Thymus (tissue), 14 donors: ENCODE results near the gene NIPBL. TPM values are rescaled to one million over a fixed set of nuclear protein-coding genes. Genes with fewer than 3 reads are reported as not detected.

Experiments used
- DNase-seq, 9 donors: peaks; one replicate each; pipeline ENCODE4 v3.0.0-alpha.2; 2013; ENCODE audit warnings: low spot score in 9 of 9, low read depth in 6 of 9, missing footprints in 1 of 9
- H3K27ac ChIP-seq, 2 donors: one replicate each; pipeline ENCODE4 v1.5.1; 2013; ENCODE audit warnings: control low read depth in 1 of 2, low read depth in 1 of 2, low read length in 1 of 2, mild to moderate bottlenecking in 1 of 2, moderate library complexity in 1 of 2
- H3K27me3 ChIP-seq, 2 donors: one replicate each; pipeline ENCODE4 v1.5.1; 2013; ENCODE audit warnings: low read length in 1 of 2; ENCODE audit not compliant: control insufficient read depth in 2 of 2, insufficient read depth in 1 of 2
- H3K36me3 ChIP-seq, 2 donors: one replicate each; pipeline ENCODE4 v1.5.1; 2013; ENCODE audit warnings: low read length in 1 of 2, mild to moderate bottlenecking in 1 of 2, moderate library complexity in 1 of 2; ENCODE audit not compliant: control insufficient read depth in 2 of 2, insufficient read depth in 2 of 2
- H3K4me1 ChIP-seq, 2 donors: one replicate each; pipeline ENCODE4 v1.5.1; 2013; ENCODE audit warnings: low read length in 2 of 2; ENCODE audit not compliant: control insufficient read depth in 2 of 2, insufficient read depth in 2 of 2
- H3K4me3 ChIP-seq, 2 donors: one replicate each; pipeline ENCODE4 v1.5.1; 2013; ENCODE audit warnings: low read length in 2 of 2, control low read depth in 1 of 2, mild to moderate bottlenecking in 1 of 2
- H3K9me3 ChIP-seq, 2 donors: one replicate each; pipeline ENCODE4 v1.5.1; 2013; ENCODE audit warnings: low read length in 1 of 2, mild to moderate bottlenecking in 1 of 2; ENCODE audit not compliant: control insufficient read depth in 2 of 2, insufficient read depth in 1 of 2
- WGBS: extraction: QIAGEN DNeasy Blood & Tissue Kit; methylation state at CpG from one replicate; pipeline ENCODE4 v1.1.7; 2013; 5-methylcytosine and 5-hydroxymethylcytosine counted together
- long read RNA-seq, 10 donors: transcript quantifications; one replicate each; lab custom pipeline, GENCODE V29; 2026
- polyA plus RNA-seq: library from polyadenylated mRNA; stranded (reverse); fragments of 200-250 nt; gene quantifications from one replicate; pipeline ENCODE4 v1.2.3, GENCODE V29; 2013
- total RNA-seq: library from RNA; stranded (reverse); fragments of 120-200 nt; gene quantifications from one replicate; pipeline ENCODE4 v1.2.4, GENCODE V29; 2013
- donor health status: healthy.

The NIPBL gene, protein sequence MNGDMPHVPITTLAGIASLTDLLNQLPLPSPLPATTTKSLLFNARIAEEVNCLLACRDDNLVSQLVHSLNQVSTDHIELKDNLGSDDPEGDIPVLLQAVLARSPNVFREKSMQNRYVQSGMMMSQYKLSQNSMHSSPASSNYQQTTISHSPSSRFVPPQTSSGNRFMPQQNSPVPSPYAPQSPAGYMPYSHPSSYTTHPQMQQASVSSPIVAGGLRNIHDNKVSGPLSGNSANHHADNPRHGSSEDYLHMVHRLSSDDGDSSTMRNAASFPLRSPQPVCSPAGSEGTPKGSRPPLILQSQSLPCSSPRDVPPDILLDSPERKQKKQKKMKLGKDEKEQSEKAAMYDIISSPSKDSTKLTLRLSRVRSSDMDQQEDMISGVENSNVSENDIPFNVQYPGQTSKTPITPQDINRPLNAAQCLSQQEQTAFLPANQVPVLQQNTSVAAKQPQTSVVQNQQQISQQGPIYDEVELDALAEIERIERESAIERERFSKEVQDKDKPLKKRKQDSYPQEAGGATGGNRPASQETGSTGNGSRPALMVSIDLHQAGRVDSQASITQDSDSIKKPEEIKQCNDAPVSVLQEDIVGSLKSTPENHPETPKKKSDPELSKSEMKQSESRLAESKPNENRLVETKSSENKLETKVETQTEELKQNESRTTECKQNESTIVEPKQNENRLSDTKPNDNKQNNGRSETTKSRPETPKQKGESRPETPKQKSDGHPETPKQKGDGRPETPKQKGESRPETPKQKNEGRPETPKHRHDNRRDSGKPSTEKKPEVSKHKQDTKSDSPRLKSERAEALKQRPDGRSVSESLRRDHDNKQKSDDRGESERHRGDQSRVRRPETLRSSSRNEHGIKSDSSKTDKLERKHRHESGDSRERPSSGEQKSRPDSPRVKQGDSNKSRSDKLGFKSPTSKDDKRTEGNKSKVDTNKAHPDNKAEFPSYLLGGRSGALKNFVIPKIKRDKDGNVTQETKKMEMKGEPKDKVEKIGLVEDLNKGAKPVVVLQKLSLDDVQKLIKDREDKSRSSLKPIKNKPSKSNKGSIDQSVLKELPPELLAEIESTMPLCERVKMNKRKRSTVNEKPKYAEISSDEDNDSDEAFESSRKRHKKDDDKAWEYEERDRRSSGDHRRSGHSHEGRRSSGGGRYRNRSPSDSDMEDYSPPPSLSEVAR (N-terminal part only)
- total RNA-seq (36.7 TPM), polyA plus RNA-seq (38.4 TPM)
- long read RNA-seq, donor 1 = 0 reads
- long read RNA-seq, donor 2 = 0 reads
- long read RNA-seq, donor 3, partial matches to known transcripts = 31 of 32 reads
- long read RNA-seq, donor 3, other reads (novel, unspliced or antisense) = 0 of 32 reads
- long read RNA-seq, donor 4, partial matches to known transcripts = 0 of 1 reads
- long read RNA-seq, donor 4, other reads (novel, unspliced or antisense) = 0 of 1 reads
- long read RNA-seq, donor 5, partial matches to known transcripts = 23 of 23 reads
- long read RNA-seq, donor 5, other reads (novel, unspliced or antisense) = 0 of 23 reads
- long read RNA-seq, donor 6 = 0 reads
- long read RNA-seq, donor 7, partial matches to known transcripts = 17 of 18 reads
- long read RNA-seq, donor 7, other reads (novel, unspliced or antisense) = 0 of 18 reads
- long read RNA-seq, donor 8 = 0 reads
- long read RNA-seq, donor 9, full-length matches to known transcripts = 1 of 1 reads
- long read RNA-seq, donor 9, partial matches to known transcripts = 0 of 1 reads
- long read RNA-seq, donor 9, other reads (novel, unspliced or antisense) = 0 of 1 reads
- long read RNA-seq, donor 10 = 0 reads

DNA sequence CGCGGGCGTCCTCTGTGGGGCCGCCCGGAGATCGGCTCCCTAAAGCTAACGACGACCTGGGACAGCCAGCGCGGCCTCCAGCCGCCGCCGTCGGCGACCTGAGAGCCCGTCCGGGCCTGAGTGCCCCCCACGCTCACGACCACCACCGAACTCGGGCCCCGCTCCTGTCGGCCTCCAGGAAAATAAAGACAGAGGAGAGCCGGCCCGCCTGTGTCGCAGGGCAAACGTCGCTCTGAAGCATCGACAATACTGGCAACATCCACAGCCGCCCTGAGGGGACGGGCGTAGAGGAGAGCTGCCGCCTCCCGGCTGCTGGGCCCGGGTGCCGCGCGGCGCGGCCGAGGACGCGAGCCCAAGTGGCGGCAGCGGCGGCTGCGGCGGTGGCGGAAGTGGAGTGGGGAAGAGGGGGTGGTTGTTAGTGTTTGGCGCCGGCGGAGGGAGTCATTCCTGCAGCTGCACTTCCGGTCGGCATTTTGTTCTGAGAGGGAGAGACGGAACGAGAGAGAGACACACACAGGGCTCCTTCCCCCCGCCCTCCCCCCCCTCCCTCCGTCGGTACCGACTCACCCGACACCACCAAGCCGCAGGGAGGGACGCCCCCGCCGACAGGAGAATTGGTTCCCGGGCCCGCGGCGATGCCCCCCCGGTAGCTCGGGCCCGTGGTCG, at the start of gene NIPBL:
TSS of gene NIPBL (plus strand) at position 471 of the 666 bp plus-strand sequence. CDS start 76,928 bp downstream, outside the sequence.
- H3K4me1 ChIP-seq = peaks cover 5 to 6% of the 10 kb centered on the region in 2 donors
- no peaks in the 10 kb centered on the region for H3K9me3 ChIP-seq

DNA sequence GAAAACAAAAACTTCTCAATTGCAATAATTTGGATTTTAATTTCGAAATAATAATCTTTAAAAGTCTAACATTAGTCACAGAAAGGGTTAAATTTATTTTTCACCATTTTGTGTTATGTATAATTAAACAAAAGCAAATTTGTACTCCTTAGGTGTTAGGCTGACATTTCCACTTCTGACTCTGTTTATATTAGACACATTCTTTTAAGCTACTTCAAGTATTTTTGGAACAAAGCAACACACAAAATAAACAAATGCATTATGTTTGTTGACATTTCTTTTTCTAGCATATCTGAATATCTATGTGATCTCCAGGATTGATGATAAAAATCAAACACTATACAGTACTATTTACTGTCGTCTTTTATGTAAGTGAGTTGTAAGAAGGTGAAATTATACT, 44.3 kb upstream of the NIPBL start:
- no peaks in the 10 kb centered on the region for H3K9me3 ChIP-seq
- DNase-seq = no peak
- H3K4me1 ChIP-seq = no peaks in the 10 kb centered on the region
- no peak overlapping the region for H3K4me3 ChIP-seq
- H3K27me3 ChIP-seq = no peaks in the 10 kb centered on the region
- WGBS = 91% methylated on average over 2 of the region's 2 CpGs
- no peak overlapping the region for H3K27ac ChIP-seq
- H3K36me3 ChIP-seq = no peaks in the 10 kb centered on the region

More for the DNA sequence above, at the start of gene NIPBL:
- H3K4me3 ChIP-seq = peak within 1 kb of the TSS; percentile 72 to 81
- H3K27ac ChIP-seq = peak within 1 kb of the TSS; percentile 97 to 99
- peak in 8 of 9 donors; percentile 69 to 96 (median 90) for DNase-seq
- no peaks in the 10 kb centered on the region for H3K27me3 ChIP-seq
- under 1% methylated on average over 73 of the region's 73 CpGs for WGBS
- no peaks in the 10 kb centered on the region for H3K36me3 ChIP-seq

DNA sequence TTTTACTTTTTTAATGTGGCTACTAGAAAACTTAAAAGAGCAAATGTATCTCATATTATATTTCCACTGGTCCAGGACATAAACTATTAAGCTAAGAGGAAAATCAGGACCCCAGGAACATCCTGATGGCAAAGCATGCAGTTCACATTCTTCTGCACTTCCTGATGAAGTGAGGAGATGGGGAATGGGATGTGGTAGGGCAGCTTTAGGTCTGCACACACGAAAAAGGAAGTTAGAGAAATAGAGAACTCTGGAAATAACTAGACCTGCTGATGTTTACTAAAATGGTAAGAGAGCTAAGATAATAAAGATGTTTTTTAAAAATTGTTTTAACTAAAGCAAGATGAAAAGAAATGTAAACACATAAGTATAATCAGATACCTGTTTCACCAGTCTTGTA, 39.7 kb upstream of the NIPBL start:
- H3K36me3 ChIP-seq = no peaks in the 10 kb centered on the region
- WGBS = 12% methylated on average over 1 of the region's 1 CpG
- DNase-seq = no peak

DNA sequence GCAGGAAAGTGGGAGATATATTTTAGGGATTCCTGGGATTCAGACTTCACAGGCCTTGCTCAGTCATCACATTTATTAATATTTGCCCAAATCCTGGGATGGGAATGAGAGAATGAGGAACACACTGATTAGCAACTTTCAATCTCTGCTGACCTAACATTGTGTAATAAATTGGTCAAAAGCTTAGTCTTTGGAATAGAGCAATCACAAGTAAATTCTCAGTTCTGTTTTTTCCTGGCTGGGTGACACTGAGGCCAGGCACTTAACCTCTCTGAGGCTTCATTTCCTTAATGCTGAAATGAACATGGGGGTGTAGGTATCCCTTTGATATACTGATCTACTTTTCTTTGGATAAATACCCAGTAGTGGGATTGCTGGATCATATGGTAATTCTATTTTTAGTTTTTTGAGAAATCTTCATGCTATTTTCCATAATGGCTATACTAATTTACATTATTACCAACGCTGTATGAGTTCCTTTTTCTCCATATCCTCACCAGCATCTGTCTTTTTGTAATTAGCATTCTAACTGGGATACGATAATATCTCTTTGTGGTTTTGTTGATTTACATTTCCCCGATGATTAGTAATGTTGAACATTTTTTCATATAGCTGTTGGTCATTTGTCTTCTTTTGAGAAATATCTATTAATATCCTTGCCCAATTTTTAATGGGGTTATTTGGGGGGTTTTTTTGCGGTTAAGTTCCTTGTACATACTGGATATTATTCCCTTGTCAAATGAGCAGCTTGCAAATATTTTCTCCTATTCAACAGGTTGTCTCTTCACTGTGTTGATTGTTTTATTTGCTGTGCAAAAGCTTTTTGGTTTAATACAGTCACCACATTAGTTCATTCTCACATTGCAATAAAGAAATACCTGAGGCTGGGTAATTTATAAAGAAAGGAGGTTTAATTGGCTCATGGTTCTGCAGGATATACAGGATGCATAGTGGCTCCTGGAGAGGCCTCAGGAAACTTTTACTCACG, 36.8 kb upstream of the NIPBL start:
- Histone ChIP-seq H3K27me3 (no peaks in the 10 kb centered on the region), H3K27ac (no peak overlapping the region), H3K9me3 (no peaks in the 10 kb centered on the region), H3K4me3 (no peak overlapping the region), H3K4me1 (peaks cover 3 to 4% of the 10 kb centered on the region in 2 donors), H3K36me3 (no peaks in the 10 kb centered on the region)
- DNase-seq = no peak
- 91% methylated on average over 5 of the region's 5 CpGs for WGBS

More for the DNA sequence above, 39.7 kb upstream of the NIPBL start:
- Histone ChIP-seq H3K27ac (no peak overlapping the region), H3K4me1 (no peaks in the 10 kb centered on the region), H3K27me3 (no peaks in the 10 kb centered on the region), H3K4me3 (no peak overlapping the region), H3K9me3 (no peaks in the 10 kb centered on the region)

DNA sequence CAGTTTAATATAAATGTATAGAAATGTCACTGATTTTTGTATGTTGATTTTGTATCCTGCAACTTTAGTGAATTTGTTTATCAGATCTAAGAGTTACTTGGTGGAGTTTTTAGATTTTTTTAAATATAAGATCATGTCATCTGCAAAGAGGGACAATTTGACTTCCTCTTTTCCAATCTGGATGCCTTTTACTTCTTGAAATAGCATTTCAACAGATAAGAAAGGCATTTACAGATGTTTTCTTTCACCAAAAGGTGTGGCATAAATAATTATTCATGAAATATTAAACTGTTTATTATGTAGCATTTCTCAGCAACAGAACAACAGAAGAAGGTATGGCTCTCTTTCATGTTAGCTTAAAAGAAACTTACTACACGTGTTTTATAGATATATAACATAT, 34.9 kb upstream of the NIPBL start:
- H3K9me3 ChIP-seq = no peaks in the 10 kb centered on the region
- no peaks in the 10 kb centered on the region for H3K27me3 ChIP-seq
- no peak overlapping the region for H3K27ac ChIP-seq
- 71% methylated on average over 1 of the region's 1 CpG for WGBS
- no peak overlapping the region for H3K4me3 ChIP-seq
- H3K4me1 ChIP-seq = peaks cover 3 to 4% of the 10 kb centered on the region in 2 donors
- no peaks in the 10 kb centered on the region for H3K36me3 ChIP-seq
- no peak for DNase-seq

DNA sequence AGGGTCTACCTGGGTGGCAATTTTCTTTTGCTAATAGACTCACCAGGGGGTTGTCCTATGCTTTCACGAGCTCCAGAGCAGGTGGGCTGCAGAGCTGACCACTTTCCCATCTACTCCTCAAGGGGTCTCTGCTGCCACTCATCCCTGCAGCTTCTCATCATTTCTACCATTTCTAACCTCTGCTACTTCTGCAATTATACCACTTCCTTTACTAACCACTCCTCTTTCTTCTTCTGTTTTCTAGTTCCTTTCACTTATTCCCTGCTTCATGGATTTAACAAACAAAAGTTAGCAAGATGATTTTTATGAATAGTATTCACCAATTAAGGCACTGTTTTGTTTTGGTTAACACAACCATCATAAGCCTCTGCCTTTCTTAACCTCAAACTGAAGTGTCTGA, 34.5 kb upstream of the NIPBL start:
- Histone ChIP-seq H3K9me3 (no peaks in the 10 kb centered on the region), H3K36me3 (no peaks in the 10 kb centered on the region), H3K4me1 (peaks cover 3 to 4% of the 10 kb centered on the region in 2 donors), H3K27ac (no peak overlapping the region), H3K4me3 (no peak overlapping the region), H3K27me3 (no peaks in the 10 kb centered on the region)
- DNase-seq = peak in 2 of 9 donors; percentile 3 to 6
- 22% methylated on average over 1 of the region's 1 CpG for WGBS

DNA sequence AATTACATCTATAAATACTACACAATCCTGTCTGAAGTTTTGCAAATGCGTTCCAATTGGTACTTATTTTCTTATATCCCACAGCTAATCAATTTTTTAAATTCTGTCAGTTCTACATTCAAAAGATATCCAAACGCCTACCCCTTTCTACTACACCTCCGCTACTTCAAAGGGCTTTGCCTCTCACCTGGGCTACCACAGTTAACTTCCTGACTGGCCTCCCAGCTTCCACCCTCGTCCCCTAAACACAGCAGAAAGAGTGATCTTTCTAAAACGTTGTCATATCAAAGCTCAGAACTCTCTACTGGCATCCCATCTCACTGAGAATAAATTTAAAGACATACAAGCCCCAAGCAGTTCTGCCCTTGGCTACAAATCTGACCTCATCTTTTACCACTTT, 32.3 kb upstream of the NIPBL start:
- 31% methylated on average over 5 of the region's 5 CpGs for WGBS
- no peaks in the 10 kb centered on the region for H3K27me3 ChIP-seq
- H3K27ac ChIP-seq = no peak overlapping the region
- H3K36me3 ChIP-seq = no peaks in the 10 kb centered on the region
- H3K4me3 ChIP-seq = no peak overlapping the region
- peaks cover 3 to 4% of the 10 kb centered on the region in 2 donors for H3K4me1 ChIP-seq
- H3K9me3 ChIP-seq = no peaks in the 10 kb centered on the region
- DNase-seq = peak in 4 of 9 donors; percentile 2 to 27 (median 6)
